BE2C (cell line): ENCODE results near the gene IL32.
"Not testable (repeated sequence)": the region's sequence is repeated elsewhere in the genome, so short reads cannot be mapped to it uniquely, and the experiment has no call there.

Experiments used
- DNase-seq: peaks from one replicate; pipeline ENCODE4 v3.0.0-alpha.2; 2020
- H3K27me3 ChIP-seq: fragments of 250-450 bp; sonication (Bioruptor Pico); 2 replicates; pipeline ENCODE4 v1.5.1; 2020; ENCODE audit warnings: mild to moderate bottlenecking
- H3K36me3 ChIP-seq: fragments of 250-450 bp; sonication (Bioruptor Pico); 2 replicates; pipeline ENCODE4 v1.5.1; 2020; ENCODE audit warnings: mild to moderate bottlenecking
- H3K4me1 ChIP-seq: fragments of 250-450 bp; sonication (Bioruptor Pico); 2 replicates; pipeline ENCODE4 v1.5.1; 2020
- H3K4me3 ChIP-seq: 2 replicates; pipeline ENCODE4 v1.5.1; 2011; ENCODE audit warnings: low read depth, low read length
- H3K9me3 ChIP-seq: fragments of 250-450 bp; sonication (Bioruptor Pico); 2 replicates; pipeline ENCODE4 v1.5.1; 2020
- CTCF ChIP-seq: IDR thresholded peaks from 2 replicates; pipeline ENCODE4 v1.5.1; 2012; ENCODE audit warnings: mild to moderate bottlenecking, low read depth, low read length

IL32 gene

GRCh38 chr16:3054965-3055733, 10.3 kb upstream of the IL32 start:
- Histone ChIP-seq H3K36me3 (no peaks in the 10 kb centered on the region), H3K4me1 (no peaks in the 10 kb centered on the region), H3K27me3 (peaks cover 18% of the 10 kb centered on the region), H3K9me3 (no peaks in the 10 kb centered on the region), H3K4me3 (no peak overlapping the region)
- no peak for TF ChIP-seq CTCF
- DNase-seq, result no peak

- H3K36me3 ChIP-seq, H3K9me3 ChIP-seq, H3K4me3 ChIP-seq, H3K4me1 ChIP-seq, DNase-seq: not testable (repeated sequence)
- peaks cover 12% of the 10 kb centered on the region for H3K27me3 ChIP-seq
These were observed 9.7 kb upstream of the IL32 start for GRCh38 chr16:3055734-3056115.

GRCh38 chr16:3056336-3057180, 8.9 kb upstream of the IL32 start:
- Histone ChIP-seq H3K27me3 (peaks cover 4% of the 10 kb centered on the region; the same call in 1 of the 2 replicates), H3K36me3 (no peaks in the 10 kb centered on the region), H3K4me3 (no peak overlapping the region), H3K9me3 (no peaks in the 10 kb centered on the region), H3K4me1 (no peaks in the 10 kb centered on the region)
- no peak for TF ChIP-seq CTCF
- DNase-seq, result no peak

- Histone ChIP-seq H3K27me3 (peaks cover 4% of the 10 kb centered on the region; the same call in 1 of the 2 replicates), H3K36me3 (no peaks in the 10 kb centered on the region), H3K4me3 (no peak overlapping the region), H3K4me1 (no peaks in the 10 kb centered on the region), H3K9me3 (no peaks in the 10 kb centered on the region)
- no peak for TF ChIP-seq CTCF
- no peak for DNase-seq
These were observed 8.0 kb upstream of the IL32 start for GRCh38 chr16:3057181-3058138.

- peak; percentile 49 for DNase-seq
- Histone ChIP-seq H3K4me1 (no peaks in the 10 kb centered on the region), H3K36me3 (no peaks in the 10 kb centered on the region), H3K4me3 (peak overlapping the region; percentile 76), H3K27me3 (peaks cover 4% of the 10 kb centered on the region; the same call in 1 of the 2 replicates), H3K9me3 (no peaks in the 10 kb centered on the region)
- no peak for TF ChIP-seq CTCF
These were observed 7.1 kb upstream of the IL32 start for GRCh38 chr16:3058139-3059030.
